NCI-H1105 treated with DMSO at 0.1 percent for 48 hours (cell line): Measurements from ENCODE around the gene ACVR1B.

Experiments
- DNase-seq: peaks from one replicate; lab custom pipeline; 2025; lab: John Stamatoyannopoulos, UW

Gene ACVR1B

DNA sequence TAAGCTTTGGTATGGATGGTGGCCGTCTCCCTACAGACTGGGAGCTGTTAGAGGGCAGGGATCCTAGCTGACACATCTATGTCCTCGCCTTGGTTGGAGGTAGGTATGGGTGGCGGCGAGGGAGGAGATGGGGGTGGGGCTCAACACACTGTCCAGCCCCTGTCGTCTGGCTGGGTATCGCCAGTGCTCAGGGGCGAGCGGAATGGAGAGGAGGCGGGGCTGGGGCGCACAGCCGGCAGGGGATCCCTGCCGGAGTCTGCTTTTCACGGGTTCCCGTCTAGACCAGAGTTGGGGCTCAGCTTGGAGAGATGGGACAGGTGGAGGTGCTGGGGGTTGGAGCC is 71.3 kb downstream of the ACVR1B start:
- no peak for DNase-seq

DNA sequence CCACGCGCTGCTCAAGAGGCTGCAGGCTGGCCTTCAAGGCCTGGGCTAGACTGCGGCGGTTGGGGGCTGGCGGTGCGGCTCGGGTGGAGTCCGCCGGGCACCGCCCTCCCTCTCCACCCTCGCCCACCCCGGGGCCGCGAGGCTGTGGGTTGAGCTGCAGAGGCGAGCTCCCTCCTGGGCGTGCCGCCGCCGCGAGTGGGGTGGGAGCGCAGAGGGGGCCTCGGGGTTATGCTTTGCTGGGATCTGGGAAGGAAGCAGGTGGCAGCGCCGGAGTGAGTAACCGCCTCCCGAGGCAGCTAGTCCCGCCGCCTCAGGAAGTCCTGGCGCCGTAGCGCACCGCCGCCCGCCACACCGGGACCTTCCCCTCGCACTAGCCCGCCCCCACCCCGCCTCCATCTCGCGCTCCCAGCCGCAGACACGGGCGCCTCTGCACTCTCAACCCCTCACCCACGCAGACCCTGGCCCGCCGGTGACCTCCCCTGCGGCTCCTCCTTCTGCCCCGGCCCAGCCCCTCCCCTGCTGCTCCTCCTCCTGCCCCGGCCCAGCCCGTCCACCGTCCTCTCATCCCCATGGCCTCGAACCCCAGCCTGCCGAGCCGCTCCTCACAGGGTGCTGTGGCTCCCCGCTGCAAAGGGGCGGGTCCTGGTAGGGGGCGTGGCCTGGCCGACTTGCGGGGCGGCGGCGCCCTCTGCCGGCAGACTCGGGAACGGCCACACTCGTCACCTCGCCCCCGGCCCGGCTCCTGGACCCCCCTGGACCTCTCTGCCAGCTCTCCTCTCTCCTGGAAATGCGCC is 71.9 kb downstream of the ACVR1B start:
- DNase-seq: peak; percentile 46

DNA sequence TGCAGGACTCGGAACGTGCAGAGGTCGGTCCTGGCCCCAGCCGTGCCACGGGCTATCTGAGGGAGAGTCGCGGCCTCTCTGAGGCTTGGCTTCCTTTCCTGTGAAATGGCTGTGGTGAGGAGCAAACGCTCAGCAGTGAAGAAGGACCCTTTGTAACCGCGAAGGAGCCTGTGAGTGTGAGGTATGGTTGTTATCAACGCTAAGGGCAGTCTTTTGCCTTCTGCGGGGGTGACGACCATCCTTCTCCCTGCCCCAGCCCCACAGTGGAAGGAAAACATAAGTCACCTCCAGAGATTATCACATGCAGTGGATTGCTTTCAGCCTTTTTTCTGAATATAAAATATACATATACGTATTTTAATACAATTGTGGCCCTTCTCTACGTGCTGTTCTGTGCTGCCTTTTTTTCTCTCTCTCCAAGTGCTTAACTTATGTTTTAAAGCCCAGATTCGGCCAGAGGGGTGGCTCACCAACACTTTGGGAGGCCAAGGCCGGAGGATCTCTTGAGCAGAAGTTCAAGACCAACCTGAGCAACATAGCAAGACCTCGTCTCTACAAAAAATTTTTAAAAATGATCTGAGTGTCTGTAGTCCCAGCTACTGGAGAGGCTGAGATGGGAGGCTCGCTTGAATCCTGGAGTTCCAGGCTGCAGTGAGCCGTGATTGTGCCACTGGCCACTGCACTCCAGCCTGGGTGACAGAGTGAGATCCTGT is 72.6 kb downstream of the ACVR1B start:
- no peak for DNase-seq

- no peak for DNase-seq
Measured at GRCh38 chr12:52024845-52025230, 73.3 kb downstream of the ACVR1B start.

GRCh38 chr12:52026263-52026662 is 74.8 kb downstream of the ACVR1B start:
- DNase-seq: no peak

DNA sequence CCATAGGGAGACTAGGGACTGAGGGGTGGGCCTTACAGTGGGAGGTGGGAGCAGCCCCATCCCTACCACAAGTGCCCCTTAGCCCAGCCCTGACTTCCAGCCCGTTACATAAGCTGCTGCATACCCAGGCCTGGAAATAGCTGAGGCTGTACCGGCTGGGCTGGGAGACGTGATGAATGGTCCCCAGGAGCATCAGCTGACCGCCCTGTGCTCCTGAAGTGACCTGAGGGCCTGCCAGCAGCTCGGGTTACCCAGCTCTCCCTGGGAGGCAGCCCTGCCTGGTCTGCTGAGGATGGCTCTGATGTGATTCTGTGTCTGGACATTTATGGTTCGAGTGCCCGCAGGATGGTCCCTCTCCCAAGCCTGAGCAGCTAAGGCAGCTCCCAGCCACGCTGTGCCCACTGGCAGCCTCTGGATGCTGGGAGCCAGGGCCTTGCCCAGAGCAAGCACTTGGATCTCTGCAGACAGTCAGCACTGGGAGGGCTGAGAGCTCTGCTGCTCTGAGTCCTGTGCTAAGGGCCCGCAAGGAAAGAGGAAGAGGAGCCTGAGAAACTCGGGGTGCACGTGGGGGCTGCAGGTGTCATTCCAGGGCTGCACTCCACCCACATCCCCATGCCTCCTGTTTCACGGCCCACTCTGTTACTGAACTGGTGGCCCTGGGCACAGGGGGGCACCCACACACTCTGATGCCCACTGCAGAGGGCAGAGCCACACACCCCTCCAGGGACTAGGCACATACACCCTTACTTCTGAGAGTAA is 75.8 kb downstream of the ACVR1B start:
- DNase-seq: no peak

GRCh38 chr12:52029685-52030084 is 78.2 kb downstream of the ACVR1B start:
- peak; percentile 26 for DNase-seq

DNA sequence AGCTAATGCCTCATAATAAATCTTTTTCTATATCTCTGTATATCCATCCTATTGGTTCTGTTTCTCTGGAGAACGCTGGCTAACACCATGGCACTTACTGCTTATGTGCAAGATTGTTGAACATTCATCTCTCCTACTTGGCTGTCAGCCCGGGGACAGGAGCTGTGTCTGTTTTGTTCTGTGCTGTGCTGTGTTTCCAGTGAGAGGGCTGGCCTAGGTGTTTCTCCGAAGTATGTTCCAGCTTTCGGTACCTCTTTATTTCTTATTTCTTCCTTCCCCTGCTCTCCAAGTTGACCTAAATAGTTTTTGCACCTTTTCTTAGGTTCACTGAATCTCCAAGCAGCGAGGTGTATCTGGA is 80.9 kb downstream of the ACVR1B start:
- peak; percentile 13 for DNase-seq

DNA sequence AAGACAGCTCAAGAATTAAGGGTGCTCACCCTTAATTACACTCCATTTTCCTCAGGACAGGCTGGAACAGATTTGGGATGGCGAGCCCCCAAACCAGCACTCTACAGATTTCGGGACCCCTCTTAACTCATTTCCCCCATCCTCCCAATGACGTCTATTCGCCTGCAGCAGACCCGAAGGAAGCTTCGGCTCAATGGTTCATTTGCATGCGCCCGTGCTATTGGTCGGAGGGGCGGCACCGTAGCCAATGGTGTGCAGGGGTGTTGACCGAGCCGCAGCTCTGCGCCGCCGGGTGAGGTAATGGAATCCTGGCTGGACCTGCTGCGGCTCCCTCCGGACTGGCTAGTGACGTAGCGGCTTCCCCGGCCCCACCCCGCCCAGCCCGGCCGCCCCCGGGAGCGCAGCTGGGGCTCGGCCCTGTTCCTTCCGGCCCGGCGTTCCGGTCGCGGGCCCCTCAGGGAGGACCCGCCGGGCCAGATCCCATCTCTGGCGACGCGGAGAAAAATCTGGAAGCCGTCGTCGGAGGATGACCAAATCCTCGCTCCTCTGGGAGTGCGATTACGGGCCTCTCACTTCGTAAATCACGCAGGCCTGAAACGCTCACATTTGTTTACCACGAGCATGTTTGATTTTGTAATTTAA is 81.4 kb downstream of the ACVR1B start:
- peak; percentile 77 for DNase-seq

GRCh38 chr12:52033446-52034140 is 82.1 kb downstream of the ACVR1B start:
- DNase-seq: no peak

DNA sequence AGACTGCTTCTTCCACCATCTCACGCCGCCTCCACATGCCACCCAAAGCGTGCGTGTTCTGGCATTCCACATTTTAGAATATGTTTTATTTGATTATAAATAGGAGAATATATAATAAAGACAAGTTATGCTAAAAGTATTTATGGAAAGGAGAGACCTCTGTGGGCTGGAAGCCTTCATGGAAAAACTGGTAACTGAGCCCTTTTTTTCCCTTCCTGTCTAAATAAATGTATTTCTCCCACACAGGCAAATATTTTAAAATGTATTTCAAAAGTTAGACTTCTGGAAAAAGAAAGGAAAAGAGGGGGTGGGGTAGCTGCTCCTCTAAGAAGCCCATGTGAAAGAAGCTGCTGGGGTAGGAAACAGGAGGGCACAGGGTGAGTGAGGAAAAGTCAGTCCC is 83.7 kb downstream of the ACVR1B start:
- DNase-seq: no peak

- no peak for DNase-seq
Measured at GRCh38 chr12:52035926-52036325, 84.4 kb downstream of the ACVR1B start.

DNA sequence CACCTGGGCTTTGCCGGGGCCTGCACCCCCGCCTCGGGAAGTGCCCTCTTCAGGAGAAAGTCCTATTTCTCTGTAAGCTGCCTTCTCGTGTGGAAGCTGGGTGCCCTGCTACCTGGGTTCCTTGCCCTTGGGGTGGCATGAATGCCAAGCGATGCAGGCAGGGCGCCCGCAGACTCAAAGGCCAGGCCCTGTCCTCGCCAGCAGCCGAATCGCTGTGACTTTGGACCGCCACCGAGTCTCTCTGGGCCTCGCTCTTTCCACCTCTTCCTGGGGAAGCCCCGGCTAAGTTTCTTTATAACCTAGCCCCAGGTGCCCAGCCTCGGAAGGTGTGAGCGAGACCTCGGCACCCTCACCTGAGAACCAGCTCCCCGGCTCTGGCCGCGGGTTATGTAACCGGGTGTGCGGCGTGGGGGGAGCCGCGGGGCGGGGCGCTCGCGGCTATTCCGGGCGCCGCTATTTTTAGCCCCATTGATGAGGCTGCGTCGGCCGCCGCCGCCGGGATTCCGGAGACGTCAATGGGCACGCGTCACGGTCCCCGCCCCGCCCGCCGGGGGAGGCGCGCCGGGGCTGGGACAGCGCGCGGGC is 85.2 kb downstream of the ACVR1B start:
- DNase-seq: peak; percentile 12

- DNase-seq: no peak
Measured at GRCh38 chr12:52037248-52037861, 85.9 kb downstream of the ACVR1B start.

GRCh38 chr12:52038447-52038846 is 86.9 kb downstream of the ACVR1B start:
- no peak for DNase-seq

- no peak for DNase-seq
Measured at GRCh38 chr12:52041035-52041434, 89.5 kb downstream of the ACVR1B start.

- no peak for DNase-seq
Measured at GRCh38 chr12:52041695-52042123, 90.2 kb downstream of the ACVR1B start.

- DNase-seq: no peak
Measured at GRCh38 chr12:52042706-52043385, 91.3 kb downstream of the ACVR1B start.

DNA sequence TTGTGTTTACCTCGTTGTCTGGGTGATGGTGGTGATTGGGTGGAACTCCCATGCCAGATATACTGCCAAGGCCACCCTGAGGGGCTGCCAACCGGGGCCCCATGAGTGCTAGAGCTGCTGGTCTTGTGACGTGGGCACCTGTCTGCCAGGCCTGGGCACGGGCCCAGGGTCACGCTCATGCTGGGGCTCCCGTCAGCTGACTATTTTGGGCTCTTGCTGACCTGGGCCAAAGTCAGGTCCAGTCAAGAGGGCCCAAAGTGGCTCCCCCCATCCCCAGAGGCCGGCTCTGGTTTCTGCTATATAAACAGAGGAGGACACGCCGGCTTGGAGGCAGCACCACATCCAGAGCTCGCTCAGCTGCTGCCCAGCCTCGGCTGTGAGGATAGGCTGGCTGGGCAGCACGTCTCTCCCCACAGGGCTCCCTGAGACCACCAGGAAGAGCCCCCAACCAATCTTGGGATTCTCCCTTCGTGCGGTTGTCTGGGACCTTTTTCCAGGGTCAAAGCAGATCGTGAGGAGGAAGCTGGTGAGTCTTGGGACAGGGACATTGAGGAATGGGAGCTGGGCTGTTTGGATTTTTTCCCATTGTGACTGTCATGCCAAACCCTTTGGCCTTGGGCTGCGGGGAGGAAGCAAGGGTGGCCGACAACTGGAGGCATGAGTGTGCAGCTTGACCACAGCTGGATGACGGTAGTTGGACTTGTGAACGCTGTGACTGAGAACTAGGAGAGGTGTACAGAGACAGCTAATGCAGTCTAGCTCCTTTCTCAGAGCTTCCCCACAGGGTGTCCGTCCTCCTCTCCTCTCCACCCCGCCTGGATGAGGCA is 92.1 kb downstream of the ACVR1B start:
- no peak for DNase-seq
